Vein endothelial cell (primary cell): Measurements from ENCODE around the gene AFF3. TPM values are rescaled to one million over a fixed set of nuclear protein-coding genes. Genes with fewer than 3 reads are reported as not detected.

Source experiments
- total RNA-seq: library from RNA; depleted of rRNA; stranded (reverse); fragments of >200 nt; gene quantifications from 2 replicates; pipeline ENCODE4 v1.2.3, GENCODE V29; 2012

The AFF3 gene
- under 0.01 and 0.10 TPM in 2 replicates for total RNA-seq

GRCh38 chr2:100142393-100142792 lies at the start of gene AFF3:
Gene AFF3 (minus strand): TSS chr2:100142590. CDS start chr2:100104454, 38,136 bp downstream.

Other genes with a start within 250 kb of the AFF3 start
- gene LONRF2, start 179.9 kb upstream of the AFF3 start, total RNA-seq: not detected in 2 replicates